WTC11 (cell line): ENCODE measurements around the gene RANBP10. TPM values are rescaled to one million over a fixed set of nuclear protein-coding genes. Genes with fewer than 3 reads are reported as not detected.

ENCODE experiments used
- ATAC-seq: fragments of 200-7000 bp; cut with Tn5 transposase; 2 replicates; pipeline ENCODE4 v1.10.0; 2021; ENCODE audit warnings: mild to moderate bottlenecking, moderate library complexity
- CTCF ChIA-PET: fragments of 300-600 bp; sonication (Branson Sonifier 250); formaldehyde crosslinking; loops from one replicate; lab custom pipeline; 2021; ENCODE audit warnings: antibody characterized with exemption; lab: Charles Lee
- POLR2A ChIA-PET: fragments of 350-600 bp; sonication (Branson Sonifier 250); formaldehyde crosslinking; loops from one replicate; lab custom pipeline; 2021; ENCODE audit warnings: antibody characterized with exemption; lab: Charles Lee
- DNase-seq: peaks from one replicate; pipeline ENCODE4 v3.0.0; 2021; ENCODE audit warnings: low spot score
- H3K27ac Mint-ChIP-seq: 2 replicates; pipeline ENCODE4 v1.8.0; 2021; ENCODE audit warnings: mixed read lengths
- H3K27me3 Mint-ChIP-seq: 2 replicates; pipeline ENCODE4 v1.8.0; 2021; ENCODE audit warnings: low read depth, mild to moderate bottlenecking, moderate library complexity, mixed read lengths
- H3K36me3 Mint-ChIP-seq: 2 replicates; pipeline ENCODE4 v1.8.0; 2021; ENCODE audit warnings: mixed read lengths
- H3K4me1 Mint-ChIP-seq: 2 replicates; pipeline ENCODE4 v1.8.0; 2022; ENCODE audit warnings: mixed read lengths
- H3K4me3 Mint-ChIP-seq: 2 replicates; pipeline ENCODE4 v1.8.0; 2021; ENCODE audit warnings: mild to moderate bottlenecking, moderate library complexity, mixed read lengths
- H3K9me3 Mint-ChIP-seq: 2 replicates; pipeline ENCODE4 v1.8.0; 2021; ENCODE audit warnings: mixed read lengths
- ARID4B ChIP-seq: sonication (generic); formaldehyde crosslinking; IDR thresholded peaks from 2 replicates; pipeline ENCODE4 v1.8.0; 2023; ENCODE audit warnings: missing genetic modification reagents, mild to moderate bottlenecking, borderline replicate concordance
- ATF6 ChIP-seq: sonication (generic); formaldehyde crosslinking; IDR thresholded peaks from 2 replicates; pipeline ENCODE4 v1.8.1; 2023; ENCODE audit warnings: mild to moderate bottlenecking, missing genetic modification reagents
- ERG ChIP-seq: fragments of 250-450 bp; sonication (Bioruptor Pico); IDR thresholded peaks from 2 replicates; pipeline ENCODE4 v1.8.0; 2021; ENCODE audit warnings: mild to moderate bottlenecking
- FOXK1 ChIP-seq: sonication (generic); formaldehyde crosslinking; IDR thresholded peaks from 2 replicates; pipeline ENCODE4 v1.8.0; 2022; ENCODE audit warnings: mild to moderate bottlenecking, moderate library complexity, missing genetic modification reagents
- IRF1 ChIP-seq: sonication (generic); formaldehyde crosslinking; IDR thresholded peaks from 2 replicates; pipeline ENCODE4 v1.8.0; 2023; ENCODE audit warnings: missing genetic modification reagents
- IRF2 ChIP-seq: sonication (generic); formaldehyde crosslinking; IDR thresholded peaks from 2 replicates; pipeline ENCODE4 v1.8.0; 2022; ENCODE audit warnings: low read depth, missing genetic modification reagents, borderline replicate concordance
- KAT7 ChIP-seq: sonication (generic); formaldehyde crosslinking; IDR thresholded peaks from 2 replicates; pipeline ENCODE4 v1.8.1; 2023; ENCODE audit warnings: missing genetic modification reagents, mild to moderate bottlenecking, borderline replicate concordance
- MLX ChIP-seq: sonication (generic); formaldehyde crosslinking; IDR thresholded peaks from 2 replicates; pipeline ENCODE4 v1.8.1; 2023; ENCODE audit warnings: mild to moderate bottlenecking, missing genetic modification reagents, moderate library complexity
- NFE2L1 ChIP-seq: sonication (generic); formaldehyde crosslinking; IDR thresholded peaks from 2 replicates; pipeline ENCODE4 v1.8.1; 2023; ENCODE audit warnings: missing genetic modification reagents
- NFYB ChIP-seq: sonication (generic); formaldehyde crosslinking; conservative IDR thresholded peaks from 2 replicates; pipeline ENCODE4 v1.8.0; 2022; ENCODE audit warnings: low read depth, missing genetic modification reagents
- PRRX2 ChIP-seq: fragments of 250-450 bp; sonication (Bioruptor Pico); IDR thresholded peaks from 2 replicates; pipeline ENCODE4 v1.8.0; 2021; ENCODE audit warnings: mild to moderate bottlenecking
- SP1 ChIP-seq: sonication (generic); formaldehyde crosslinking; conservative IDR thresholded peaks from 2 replicates; pipeline ENCODE4 v1.8.1; 2022; ENCODE audit warnings: missing genetic modification reagents
- USF2 ChIP-seq: sonication (generic); formaldehyde crosslinking; IDR thresholded peaks from 2 replicates; pipeline ENCODE4 v1.8.1; 2023; ENCODE audit warnings: mild to moderate bottlenecking, missing genetic modification reagents, moderate library complexity
- ZNF232 ChIP-seq: sonication (generic); formaldehyde crosslinking; IDR thresholded peaks from 2 replicates; pipeline ENCODE4 v1.8.0; 2022; ENCODE audit warnings: mild to moderate bottlenecking, missing genetic modification reagents
- ZNF317 ChIP-seq: sonication (generic); formaldehyde crosslinking; IDR thresholded peaks from 2 replicates; pipeline ENCODE4 v1.8.1; 2023; ENCODE audit warnings: low read depth, mild to moderate bottlenecking, moderate library complexity, missing genetic modification reagents, borderline replicate concordance
- total RNA-seq: library from RNA; stranded (reverse); gene quantifications from 3 replicates; pipeline ENCODE4 v1.2.3, GENCODE V29; 2021

The RANBP10 gene
- total RNA-seq, 1 experiment from 2014 or later, result 14.0 TPM

- no peak for TF ChIP-seq ARID4B
- no peak for TF ChIP-seq SP1 (CRISPR knock-in tag)
- no peak for TF ChIP-seq ZNF317 (CRISPR knock-in tag)
- no peak for TF ChIP-seq NFYB (CRISPR knock-in tag)
Measured at GRCh38 chr16:67767953-67768352, 38.4 kb downstream of the RANBP10 start (continued).

GRCh38 chr16:67766291-67766690 lies 40.1 kb downstream of the RANBP10 start:
- ChIA-PET POLR2A (no interaction called here), CTCF (interaction anchor here (2.7 kb wide), 1 partner anchor 50 kb away, joined by 11 read pairs; no protein-coding TSS in a partner anchor)
- H3K4me1 Mint-ChIP-seq, result no peaks in the 10 kb centered on the region
- H3K4me3 Mint-ChIP-seq, result no peak overlapping the region
- no peak for DNase-seq
- TF ChIP-seq ATF6 (CRISPR knock-in tag), result no peak
- no peak for TF ChIP-seq NFE2L1 (CRISPR knock-in tag)
- no peak for TF ChIP-seq MLX (CRISPR knock-in tag)
- no peak for TF ChIP-seq ERG
- TF ChIP-seq IRF2 (CRISPR knock-in tag), result no peak
- TF ChIP-seq USF2, result no peak
- no peak for TF ChIP-seq PRRX2 (CRISPR knock-in tag)
- no peak for TF ChIP-seq FOXK1 (CRISPR knock-in tag)
- no peak for TF ChIP-seq KAT7 (CRISPR knock-in tag)
- no peak for TF ChIP-seq IRF1
- TF ChIP-seq ZNF232 (CRISPR knock-in tag), result no peak
- TF ChIP-seq, all 79 proteins: peak for 0
- no peaks in the 10 kb centered on the region for H3K9me3 Mint-ChIP-seq
- H3K27me3 Mint-ChIP-seq, result no peaks in the 10 kb centered on the region
- peaks cover 2% of the 10 kb centered on the region; the same call in 1 of the 2 replicates for H3K36me3 Mint-ChIP-seq
- H3K27ac Mint-ChIP-seq, result no peak overlapping the region
- ATAC-seq, result no peak
